Fibroblast of skin of abdomen (primary cell): ENCODE results near the gene MT1M.
A peak's percentile ranks its signal among the peaks of the same experiment; 100 is the strongest.
"Not testable (repeated sequence)": the region's sequence is repeated elsewhere in the genome, so short reads cannot be mapped to it uniquely, and the experiment has no call there.

Experiments used
- DNase-seq: peaks from one replicate; pipeline ENCODE4 v3.0.0-alpha.2; 2013

Gene MT1M

DNA sequence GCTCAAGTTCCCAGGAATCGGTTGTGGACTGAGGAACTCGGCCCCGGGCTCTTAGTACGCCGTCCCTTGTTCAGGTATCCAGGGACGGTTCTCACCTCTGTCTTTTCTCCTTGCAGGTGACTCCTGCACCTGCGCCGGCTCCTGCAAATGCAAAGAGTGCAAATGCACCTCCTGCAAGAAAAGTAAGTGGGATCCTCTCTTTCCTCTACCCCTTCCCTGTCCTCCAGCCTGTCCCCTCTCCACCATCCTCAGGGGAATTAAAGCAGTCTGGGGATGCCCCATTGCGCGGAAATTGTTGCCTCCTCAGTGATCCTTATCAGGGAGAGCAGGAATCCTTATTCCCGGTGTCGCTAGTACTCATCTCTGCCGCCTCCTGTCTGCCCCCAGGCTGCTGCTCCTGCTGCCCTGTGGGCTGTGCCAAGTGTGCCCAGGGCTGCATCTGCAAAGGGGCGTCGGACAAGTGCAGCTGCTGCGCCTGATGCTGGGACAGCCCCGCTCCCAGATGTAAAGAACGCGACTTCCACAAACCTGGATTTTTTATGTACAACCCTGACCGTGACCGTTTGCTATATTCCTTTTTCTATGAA is 23.5 kb upstream of the MT1M start:
- DNase-seq: no peak

DNA sequence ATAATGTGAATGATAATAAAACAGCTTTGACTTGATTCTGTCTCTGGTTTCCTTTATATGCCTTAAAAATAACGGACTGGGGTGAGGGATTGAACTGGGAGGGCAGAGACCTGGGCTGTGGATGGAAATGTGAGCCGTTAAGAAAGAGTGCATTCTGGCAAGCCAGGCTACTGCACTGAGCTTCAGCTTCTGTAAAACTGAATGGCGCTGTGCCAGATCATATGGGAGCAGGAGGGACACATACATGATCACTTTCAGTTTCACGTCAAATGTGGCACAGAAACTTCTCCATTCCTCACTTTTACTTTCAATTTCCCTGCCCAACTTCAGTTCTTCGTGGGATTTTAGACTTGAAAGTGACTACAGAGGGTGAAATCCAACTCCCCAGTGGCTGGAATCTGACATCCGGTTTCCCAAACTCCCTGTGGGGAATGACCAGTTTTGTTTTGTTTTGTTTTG is 23.0 kb upstream of the MT1M start:
- DNase-seq: peak; percentile 79

DNA sequence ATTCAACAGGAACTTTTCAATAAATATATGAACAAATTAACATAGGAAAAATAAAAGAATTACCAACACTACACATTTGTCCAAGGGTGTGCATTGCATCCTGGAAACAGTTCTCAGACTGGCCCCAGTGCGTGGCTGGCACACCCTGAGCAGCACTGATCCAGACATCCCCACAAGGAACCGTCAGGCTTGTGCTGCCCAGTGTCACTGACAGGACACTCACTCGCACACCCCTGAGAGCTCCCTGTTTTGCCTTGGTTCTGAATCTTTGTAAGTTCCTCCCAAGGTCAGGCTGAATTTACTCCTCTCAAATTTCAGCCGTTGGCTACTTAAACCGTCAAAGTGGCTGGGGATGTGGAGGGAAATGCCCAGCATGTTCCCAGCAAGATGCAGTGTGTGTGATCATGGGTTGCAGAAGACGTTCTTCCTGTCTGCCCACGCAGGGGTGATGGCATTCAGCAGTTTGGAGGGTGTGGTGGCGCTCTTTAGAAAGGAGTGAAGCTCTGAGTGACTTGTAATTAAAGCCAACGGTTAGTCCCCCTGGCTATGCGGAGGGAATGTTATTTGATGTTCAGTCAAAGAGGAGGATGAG is 22.3 kb upstream of the MT1M start:
- DNase-seq: peak; percentile 57

DNA sequence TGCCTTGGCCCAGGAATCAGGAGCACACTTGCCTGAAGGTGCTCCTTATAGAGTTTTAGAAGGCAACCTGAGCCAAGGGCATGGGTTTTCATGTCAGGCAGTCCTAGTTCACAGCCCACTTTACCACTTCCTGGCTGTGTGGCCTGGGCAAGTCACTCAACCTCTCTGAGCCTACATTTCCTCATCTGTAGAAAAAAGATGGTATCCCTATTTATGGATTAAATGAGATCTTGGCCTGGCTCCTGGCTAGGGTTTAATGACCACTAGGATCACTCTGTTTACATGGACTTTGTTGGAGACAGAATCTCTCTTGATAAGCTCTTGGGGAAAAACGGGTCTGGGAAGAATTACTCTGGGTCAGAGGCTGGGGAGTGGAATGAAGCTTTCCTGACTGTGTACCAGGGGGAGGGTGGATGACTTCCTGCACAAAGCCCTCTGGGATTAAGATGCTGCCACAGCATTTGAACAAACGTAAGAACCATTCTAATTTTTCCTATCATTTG is 21.8 kb upstream of the MT1M start:
- DNase-seq: no peak

DNA sequence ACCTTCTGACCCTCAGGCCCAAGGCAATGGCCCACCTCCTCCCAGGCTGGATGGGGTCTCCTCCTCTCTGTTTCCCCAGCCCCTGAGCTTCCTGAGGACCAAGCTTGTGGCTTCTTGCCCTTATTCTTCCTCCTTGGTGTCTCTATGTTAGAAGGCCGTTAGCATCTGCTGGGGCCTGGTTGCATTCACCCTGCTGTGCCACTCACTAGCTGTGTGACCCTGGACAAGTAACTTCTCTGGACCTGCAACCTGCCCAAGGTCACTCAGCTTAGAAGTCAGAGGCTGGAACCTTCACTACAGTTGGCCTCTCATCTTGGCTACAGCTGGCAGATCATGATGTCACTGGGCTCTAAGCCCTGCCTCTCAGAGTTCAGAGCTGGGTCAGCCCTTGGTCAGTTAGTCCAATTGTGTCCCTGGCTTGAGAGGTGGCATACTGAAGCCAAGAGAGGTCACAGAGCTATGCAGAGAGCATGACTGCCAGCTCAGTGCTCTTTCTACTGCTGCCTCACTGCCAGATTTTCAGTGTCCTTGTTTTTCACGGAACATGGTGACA is 21.1 kb upstream of the MT1M start:
- DNase-seq: no peak

DNA sequence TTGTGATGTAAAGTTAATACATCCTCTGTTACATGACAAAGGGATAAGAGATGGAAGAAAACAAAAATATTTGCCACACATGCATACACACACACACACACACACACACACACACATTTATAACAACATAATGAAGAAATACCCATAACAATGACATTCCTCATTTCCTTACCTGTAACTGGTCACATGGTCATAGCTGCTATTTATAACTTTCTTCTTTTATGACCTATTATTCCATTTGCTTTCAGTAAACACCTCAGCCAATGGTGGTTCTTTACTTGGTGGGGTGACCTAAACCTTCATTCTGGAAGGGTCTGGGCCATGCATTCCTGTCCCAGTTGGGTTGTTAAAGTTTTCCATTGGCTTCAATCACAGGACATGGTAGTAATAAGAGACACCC is 18.8 kb upstream of the MT1M start:
- DNase-seq: no peak

DNA sequence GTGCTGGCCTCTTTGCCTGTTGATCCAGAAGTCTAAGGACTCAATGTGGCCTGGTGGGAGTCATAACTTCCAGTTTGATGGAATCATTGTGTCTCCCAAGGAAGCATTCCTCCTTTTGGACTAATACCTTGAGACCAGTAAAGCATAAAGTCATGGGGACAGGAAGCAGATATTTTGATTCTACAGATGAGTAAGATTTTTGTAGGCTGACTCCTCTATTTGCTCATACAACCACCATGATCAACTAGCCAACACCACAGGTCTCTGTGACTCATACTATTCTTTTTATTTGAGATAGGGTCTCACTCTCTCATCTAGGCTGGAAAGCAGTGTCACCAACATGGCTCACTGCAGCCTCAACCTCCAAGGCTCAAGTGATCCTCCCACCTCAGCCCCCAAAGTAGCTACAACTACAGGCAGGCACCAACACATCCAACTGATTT is 17.9 kb upstream of the MT1M start:
- DNase-seq: peak; percentile 74

DNA sequence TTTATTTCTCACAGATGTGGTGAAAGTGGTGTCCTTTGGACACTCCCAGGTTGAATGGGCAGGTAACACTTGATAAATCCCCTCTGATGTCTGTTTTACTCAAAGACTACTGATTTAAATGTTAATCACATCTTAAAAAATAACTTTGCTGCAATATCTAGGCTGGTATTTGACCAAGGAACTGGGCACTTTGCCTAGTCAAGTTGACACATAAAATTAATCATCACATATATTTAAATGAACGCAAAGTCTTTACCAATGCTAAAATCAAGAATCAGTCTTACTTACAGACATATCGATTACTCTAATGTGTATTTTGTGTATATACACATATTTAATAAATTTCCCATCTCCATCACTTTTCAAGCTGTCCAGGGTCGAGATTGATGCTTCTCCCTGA is 17.1 kb upstream of the MT1M start:
- peak; percentile 46 for DNase-seq

DNA sequence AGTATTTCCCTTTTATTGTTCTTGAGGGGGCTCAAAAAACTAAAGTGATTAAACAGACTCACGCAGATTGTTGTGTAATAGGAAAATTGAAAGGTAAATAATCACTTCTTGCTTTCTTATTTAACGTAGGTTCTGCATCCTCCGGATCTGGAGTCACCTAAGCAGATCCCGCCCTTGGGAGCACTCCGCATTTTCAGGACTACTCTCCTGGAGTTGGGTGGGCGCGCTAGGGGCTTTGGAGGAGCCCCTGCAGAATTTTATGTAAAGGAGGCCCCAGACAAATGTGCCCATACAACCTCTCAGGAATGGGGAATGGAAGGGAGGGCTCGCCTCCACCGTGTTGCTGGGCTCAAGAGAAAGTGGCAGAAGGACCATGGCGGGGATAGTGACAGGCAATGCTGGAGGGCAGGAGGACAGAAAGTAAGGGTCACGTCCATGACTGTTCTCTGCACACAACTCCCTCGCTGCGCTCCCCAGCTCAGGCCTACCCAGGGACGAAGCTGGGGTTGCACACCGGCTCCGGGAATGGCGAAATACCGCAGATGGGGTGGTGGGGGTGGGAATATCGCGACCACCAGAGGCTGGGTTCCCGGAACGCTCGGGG is 15.7 kb upstream of the MT1M start:
- no peak for DNase-seq

DNA sequence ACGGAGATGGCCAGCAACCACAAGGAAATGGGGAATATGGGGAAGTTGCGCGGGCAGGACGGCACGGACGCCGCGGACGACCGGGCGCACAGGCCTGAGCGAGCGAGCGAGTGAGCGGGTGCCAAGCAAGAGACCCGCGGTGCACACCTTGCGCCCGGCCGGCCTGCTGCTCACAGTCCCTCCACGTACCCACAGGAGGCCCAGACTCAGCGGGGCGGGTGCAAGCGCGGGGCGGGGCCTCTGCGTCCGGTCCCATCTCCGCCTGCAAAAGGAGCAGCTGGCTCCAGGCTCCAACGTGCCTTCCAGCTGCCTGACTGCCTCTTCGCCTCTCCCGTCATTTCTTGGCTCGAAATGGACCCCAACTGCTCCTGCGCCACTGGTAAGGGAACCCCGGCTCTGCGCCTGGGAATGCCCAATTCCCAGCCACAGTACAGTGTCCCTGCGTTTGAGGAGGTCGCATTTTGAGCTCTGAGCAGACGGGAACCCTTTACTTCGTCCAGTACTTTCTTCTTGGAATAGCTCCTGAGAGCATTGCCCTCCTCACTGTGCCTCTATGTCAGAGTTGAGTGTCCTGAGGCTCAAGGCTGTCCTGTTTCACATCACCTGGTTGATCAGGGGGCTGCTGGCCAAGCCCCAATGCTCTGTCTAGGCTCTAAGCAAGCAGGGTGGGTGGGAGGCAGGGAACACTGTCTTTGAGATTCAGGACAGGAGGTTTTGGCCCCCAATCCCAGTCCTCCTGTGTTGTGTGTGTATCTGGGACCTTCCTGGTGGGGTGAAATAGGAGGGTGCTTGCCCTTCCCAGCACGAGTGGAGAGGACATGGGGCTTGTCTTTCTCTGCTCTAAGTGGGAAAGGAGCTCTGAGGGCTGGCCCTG is 15.0 kb upstream of the MT1M start:
- peak; percentile 58 for DNase-seq

DNA sequence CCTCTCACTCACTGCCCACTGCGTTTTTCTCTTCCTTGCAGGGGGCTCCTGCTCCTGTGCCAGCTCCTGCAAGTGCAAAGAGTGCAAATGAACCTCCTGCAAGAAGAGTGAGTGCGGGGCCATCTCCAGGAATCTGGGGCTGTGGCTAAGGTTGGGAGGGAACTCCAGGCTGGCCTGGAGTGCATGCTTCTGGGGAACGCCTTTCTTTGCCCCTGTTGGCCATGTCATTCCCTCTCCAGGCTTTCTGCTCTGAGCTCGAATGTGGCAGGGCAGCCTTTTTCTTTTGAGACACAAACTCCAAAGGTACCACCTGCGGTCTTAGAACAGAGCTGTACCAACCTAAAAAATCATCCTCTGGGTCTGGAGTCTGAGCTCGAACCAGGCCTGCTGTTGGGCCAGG is 14.3 kb upstream of the MT1M start:
- DNase-seq: no peak

DNA sequence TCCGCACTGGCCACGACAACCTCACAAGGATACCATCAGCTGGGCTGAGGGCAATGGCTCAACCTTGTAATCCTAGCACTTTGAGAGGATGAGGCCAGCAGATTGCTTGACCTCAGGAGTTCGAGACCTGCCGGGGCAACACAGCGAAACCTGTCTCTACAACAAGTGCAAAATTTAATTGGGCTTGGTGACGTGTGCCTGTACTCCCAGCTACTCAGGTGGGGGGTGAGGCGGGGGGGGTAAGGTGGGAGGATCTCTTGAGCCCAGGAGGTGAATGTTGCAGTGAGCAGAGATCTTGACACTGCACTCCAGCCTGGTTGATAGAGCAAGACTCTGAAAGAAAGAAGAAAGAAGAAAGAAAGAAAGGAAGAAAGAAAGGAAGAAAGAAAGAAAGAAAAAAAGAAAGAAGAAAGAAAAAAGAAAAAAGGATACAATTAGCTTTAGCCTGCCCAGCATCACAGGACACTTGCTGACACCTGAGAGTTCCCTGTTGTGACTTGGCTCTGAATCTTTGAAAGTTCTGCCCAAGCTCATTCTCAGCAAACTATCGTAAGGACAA is 12.0 kb upstream of the MT1M start:
- no peak for DNase-seq

DNA sequence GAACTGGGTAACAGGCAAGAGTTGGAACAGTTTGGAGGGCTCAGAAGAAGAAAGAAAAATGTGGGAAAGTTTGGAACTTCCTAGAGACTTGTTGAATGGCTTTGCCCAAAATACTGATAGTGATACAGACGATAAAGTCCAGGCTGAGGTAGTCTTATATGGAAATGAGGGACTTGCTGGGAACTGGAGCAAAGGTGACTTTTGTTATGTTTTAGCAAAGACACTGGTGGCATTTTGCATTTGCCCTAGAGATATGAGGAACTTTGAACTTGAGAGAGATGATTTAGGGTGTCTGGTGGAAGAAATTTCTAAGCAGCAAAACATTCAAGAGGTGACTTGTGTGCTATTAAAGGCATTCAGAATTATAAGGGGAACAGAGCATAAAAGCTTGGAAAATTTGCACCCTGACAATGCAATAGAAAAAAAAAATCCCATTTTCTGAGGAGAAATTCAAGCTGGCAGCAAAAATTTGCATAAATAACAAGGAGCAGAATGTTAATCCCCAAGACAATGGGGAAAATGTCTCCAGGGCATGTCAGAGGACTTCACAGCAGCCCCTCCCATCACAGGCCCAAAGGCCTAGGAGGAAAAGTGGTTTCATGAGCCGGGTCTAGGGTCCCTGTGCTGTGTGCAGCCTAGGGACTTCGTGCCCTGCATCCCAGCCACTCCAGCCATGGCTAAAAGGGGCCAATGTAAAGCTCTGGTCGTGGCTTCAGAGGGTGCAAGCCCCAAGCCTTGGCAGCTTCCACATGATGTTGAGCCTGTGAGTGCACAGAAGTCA is 10.6 kb upstream of the MT1M start:
- DNase-seq: not testable (repeated sequence)

DNA sequence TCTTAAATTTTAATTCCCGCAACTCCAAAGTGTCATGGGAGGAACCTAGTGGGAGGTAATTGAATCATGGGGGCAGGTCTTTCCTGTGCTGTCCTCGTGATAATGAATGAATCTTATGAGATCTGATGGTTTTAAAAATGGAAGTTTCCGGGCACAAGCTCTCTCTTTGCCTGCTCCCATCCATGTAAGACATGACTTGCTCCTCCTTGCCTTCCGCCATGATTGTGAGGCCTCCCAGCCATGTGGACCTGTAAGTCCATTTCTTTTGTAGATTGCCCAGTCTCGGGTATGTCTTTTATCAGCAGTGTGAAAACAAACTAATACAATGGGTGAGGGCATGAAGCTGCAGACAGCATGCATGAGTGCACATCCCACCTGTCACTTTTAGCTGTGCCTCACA is 9.3 kb upstream of the MT1M start:
- not testable (repeated sequence) for DNase-seq

DNA sequence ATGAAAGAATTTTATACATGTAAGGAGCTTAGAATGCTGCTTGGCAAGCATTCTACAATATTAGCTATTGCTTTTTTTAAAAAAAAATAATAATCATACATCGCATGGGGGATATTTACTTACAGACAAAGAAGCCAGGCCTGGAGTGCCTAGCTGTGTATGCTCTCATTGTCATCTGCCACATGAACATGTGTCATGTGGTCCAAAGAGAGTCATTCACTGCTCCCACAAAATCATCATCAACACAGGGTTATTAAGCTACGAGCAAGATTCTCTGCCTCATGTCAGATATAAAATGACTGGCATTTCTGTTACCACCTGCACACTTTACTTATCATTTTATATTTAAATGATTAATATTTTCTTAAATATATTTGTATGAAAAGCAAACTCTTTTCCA is 8.8 kb upstream of the MT1M start:
- DNase-seq: no peak

DNA sequence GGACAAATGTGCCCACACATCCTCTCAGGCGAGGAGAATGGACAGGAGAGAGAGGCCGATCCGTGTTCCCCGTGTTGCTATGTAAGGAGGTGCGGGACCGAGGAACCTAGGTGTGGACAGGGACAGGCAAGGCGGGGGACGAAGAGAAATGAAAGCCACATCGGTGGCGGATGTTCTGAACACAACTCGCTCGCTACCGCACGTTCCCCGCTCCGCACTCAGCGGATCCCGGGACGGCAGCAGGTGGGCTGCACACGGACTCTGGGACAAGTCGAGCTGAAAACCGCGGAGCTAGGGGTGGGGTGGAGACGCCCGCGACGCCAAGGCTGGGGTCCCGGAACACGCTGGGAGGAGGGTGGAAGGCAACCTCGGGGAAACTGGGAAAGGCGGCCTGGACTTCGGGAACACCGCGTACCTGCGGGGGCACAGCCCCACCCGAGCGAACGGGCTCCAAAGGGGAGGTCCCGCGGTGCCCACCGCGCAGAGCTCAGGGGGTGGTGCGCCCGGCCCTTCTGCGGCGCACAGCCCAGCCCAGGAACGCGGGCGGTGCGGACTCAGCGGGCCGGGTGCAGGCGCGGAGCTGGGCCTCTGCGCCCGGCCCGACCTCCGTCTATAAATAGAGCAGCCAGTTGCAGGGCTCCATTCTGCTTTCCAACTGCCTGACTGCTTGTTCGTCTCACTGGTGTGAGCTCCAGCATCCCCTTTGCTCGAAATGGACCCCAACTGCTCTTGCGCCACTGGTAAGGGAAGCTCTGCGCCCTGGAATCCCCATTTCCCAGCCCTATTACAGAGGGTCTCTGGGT is 7.1 kb upstream of the MT1M start, which contains the start of gene MT1E:
Gene MT1E (plus strand): TSS at position 642 of the 803 bp plus-strand sequence. CDS start 71 bp downstream, at position 713.
- DNase-seq: peak; percentile 86

DNA sequence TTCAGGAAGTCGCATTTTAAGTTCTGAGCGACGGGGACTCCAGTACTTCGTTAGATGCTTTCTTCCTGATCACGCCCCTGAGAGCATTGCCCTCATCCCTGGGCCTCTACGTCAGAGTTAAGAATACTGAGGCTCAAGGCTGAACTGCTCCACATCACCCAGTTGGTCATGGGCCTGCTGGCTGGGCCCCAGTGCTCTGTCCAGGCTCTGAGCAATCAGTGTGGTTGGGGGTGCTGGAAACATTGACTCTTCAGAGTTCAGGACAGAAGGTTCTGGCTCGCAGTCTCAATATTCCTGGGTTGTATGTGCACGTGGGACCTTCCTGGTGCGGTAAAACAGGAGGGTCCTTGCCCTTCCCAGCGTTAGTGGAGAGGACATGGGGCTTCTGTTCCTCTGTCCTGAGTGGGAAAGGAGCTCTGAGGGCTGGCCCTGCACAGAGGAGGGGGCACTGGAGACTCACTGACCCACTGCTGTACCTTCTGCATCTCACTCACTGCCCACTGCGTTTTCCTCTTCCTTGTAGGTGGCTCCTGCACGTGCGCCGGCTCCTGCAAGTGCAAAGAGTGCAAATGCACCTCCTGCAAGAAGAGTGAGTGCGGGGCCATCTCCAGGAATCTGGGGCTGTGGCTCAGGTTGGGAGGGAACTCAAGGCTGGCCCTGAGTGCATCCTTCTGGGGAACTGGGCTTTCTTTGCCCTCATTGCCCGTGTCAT is 6.4 kb upstream of the MT1M start:
- peak; percentile 64 for DNase-seq

DNA sequence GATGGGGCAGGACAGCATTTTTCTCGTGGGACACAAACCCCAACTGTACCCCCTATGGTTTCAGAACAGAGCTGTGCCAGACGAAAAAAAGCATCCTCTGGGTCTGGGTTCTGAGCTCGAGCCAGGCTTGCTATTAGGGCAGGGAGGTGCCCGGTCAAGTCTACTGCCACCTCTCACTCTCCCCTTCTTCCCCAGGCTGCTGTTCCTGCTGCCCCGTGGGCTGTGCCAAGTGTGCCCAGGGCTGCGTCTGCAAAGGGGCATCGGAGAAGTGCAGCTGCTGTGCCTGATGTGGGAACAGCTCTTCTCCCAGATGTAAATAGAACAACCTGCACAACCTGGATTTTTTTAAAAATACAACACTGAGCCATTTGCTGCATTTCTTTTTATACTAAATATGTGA is 5.8 kb upstream of the MT1M start:
- DNase-seq: no peak

DNA sequence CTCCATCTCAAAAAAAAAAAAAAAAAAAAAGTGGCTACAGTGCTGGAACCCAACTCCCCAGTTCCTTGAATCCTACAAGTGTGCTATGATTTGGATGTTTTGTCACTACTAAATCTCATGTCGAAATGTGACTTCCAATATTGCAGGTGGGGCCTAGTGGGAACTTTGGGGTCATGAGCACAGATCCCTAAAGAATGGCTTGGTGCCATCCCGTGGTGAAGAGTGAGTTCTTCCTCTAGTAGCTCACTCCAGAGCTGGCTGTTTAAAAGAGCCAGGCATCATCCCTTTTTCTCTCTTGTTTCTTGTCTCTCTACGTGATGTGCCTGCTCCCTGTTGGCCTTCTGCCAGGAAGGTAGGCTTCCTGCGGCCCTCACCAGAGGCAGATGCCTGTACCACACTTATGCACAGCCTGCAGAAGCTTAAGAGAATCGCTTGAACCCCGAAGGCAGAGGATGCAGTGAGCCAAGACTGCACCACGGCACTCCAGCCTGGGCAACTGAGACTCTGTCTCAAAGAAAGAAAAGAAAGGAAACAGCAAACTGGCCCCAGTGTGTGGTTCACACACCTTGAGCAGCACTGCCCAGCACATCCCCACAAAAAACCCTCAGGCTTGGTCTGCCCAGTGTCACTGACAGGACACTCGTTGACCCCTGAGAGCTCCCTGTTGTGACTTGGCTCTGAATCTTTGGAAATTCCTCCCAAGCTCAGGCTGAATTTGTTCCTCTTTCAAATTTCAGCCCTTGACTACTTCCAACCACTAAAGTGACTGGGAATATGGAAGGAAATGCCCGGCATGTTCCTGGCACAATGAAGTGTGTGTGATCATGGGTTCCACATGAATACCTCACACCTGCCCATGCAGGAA is 3.7 kb upstream of the MT1M start:
- DNase-seq: no peak
